HepG2 (cell line): ENCODE results near the gene SMARCE1.

Experiments used
- BHLHE40 ChIP-seq: IDR thresholded peaks from 2 replicates; pipeline ENCODE4 v1.6.1; 2011; ENCODE audit warnings: low read length, improper control_type of control experiment
- CBX5 ChIP-seq: sonication (generic); formaldehyde crosslinking; IDR thresholded peaks from 2 replicates; pipeline ENCODE4 v1.4.0; 2020; ENCODE audit warnings: missing genetic modification reagents, borderline replicate concordance
- CC2D1A ChIP-seq: sonication (generic); formaldehyde crosslinking; IDR thresholded peaks from 2 replicates; pipeline ENCODE4 v1.8.1; 2023; ENCODE audit warnings: mild to moderate bottlenecking, missing genetic modification reagents
- CEBPB ChIP-seq: IDR thresholded peaks from 2 replicates; pipeline ENCODE4 v1.6.1; 2011; ENCODE audit warnings: low read depth, low read length, improper control_type of control experiment, borderline replicate concordance
- CHD2 ChIP-seq: IDR thresholded peaks from 2 replicates; pipeline ENCODE4 v1.6.1; 2011; ENCODE audit warnings: low read depth, low read length, improper control_type of control experiment
- CTCF ChIP-seq: sonication (generic); formaldehyde crosslinking; IDR thresholded peaks from 2 replicates; pipeline ENCODE4 v1.5.0; 2020; ENCODE audit warnings: mild to moderate bottlenecking, missing genetic modification reagents, moderate library complexity
- ETV6 ChIP-seq: sonication (generic); formaldehyde crosslinking; conservative IDR thresholded peaks from 2 replicates; pipeline ENCODE4 v1.4.0; 2020; ENCODE audit warnings: missing genetic modification reagents
- HOXA7 ChIP-seq: sonication (generic); formaldehyde crosslinking; IDR thresholded peaks from 2 replicates; pipeline ENCODE4 v1.8.1; 2022; ENCODE audit warnings: mild to moderate bottlenecking, missing genetic modification reagents, moderate library complexity
- SIN3B ChIP-seq: fragments of 150-350 bp; IDR thresholded peaks from 2 replicates; pipeline ENCODE4 v1.6.1; 2014; ENCODE audit warnings: low read length
- TAF1 ChIP-seq: sonication (generic); formaldehyde crosslinking; IDR thresholded peaks from 2 replicates; pipeline ENCODE4 v1.4.0; 2020; ENCODE audit warnings: missing genetic modification reagents
- TF ChIP-seq, protein P1 (sequence below): sonication (generic); formaldehyde crosslinking; IDR thresholded peaks from 2 replicates; pipeline ENCODE4 v1.8.0; 2022; ENCODE audit warnings: missing genetic modification reagents, low read depth, mild to moderate bottlenecking, borderline replicate concordance
- TF ChIP-seq, protein P2 (sequence below): sonication (generic); formaldehyde crosslinking; IDR thresholded peaks from 2 replicates; pipeline ENCODE4 v1.4.0; 2020; ENCODE audit warnings: missing genetic modification reagents

GRCh38 chr17:40605306-40605705, 42.3 kb downstream of the SMARCE1 start:
- no peak for TF ChIP-seq TAF1 (CRISPR knock-in tag)
- TF ChIP-seq, protein P1, sequence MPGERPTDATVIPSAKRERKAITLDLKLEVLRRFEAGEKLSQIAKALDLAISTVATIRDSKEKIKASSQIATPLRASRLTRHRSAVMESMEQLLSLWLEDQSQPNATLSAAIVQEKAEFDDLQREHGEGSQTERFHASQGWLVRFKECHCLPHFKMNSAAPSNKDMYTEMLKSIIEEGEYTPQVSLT: no peak
- TF ChIP-seq, protein P2, sequence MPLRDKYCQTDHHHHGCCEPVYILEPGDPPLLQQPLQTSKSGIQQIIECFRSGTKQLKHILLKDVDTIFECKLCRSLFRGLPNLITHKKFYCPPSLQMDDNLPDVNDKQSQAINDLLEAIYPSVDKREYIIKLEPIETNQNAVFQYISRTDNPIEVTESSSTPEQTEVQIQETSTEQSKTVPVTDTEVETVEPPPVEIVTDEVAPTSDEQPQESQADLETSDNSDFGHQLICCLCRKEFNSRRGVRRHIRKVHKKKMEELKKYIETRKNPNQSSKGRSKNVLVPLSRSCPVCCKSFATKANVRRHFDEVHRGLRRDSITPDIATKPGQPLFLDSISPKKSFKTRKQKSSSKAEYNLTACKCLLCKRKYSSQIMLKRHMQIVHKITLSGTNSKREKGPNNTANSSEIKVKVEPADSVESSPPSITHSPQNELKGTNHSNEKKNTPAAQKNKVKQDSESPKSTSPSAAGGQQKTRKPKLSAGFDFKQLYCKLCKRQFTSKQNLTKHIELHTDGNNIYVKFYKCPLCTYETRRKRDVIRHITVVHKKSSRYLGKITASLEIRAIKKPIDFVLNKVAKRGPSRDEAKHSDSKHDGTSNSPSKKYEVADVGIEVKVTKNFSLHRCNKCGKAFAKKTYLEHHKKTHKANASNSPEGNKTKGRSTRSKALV: no peak
- no peak for TF ChIP-seq BHLHE40
- no peak for TF ChIP-seq CEBPB
- TF ChIP-seq HOXA7 (CRISPR knock-in tag): no peak
- no peak for TF ChIP-seq CHD2
- TF ChIP-seq CC2D1A (CRISPR knock-in tag): no peak
- TF ChIP-seq ETV6 (CRISPR knock-in tag): no peak
- TF ChIP-seq SIN3B: no peak
- TF ChIP-seq CTCF (CRISPR knock-in tag): no peak
- no peak for TF ChIP-seq CBX5 (CRISPR knock-in tag)
